ENCODE data around the gene KIF13A. TPM values are rescaled to one million over a fixed set of nuclear protein-coding genes. Genes with fewer than 3 reads are reported as not detected.

Gene KIF13A
- total and polyA plus RNA-seq, 12 donors, result 17.4 to 91.6 (median 52.3) TPM

DNA sequence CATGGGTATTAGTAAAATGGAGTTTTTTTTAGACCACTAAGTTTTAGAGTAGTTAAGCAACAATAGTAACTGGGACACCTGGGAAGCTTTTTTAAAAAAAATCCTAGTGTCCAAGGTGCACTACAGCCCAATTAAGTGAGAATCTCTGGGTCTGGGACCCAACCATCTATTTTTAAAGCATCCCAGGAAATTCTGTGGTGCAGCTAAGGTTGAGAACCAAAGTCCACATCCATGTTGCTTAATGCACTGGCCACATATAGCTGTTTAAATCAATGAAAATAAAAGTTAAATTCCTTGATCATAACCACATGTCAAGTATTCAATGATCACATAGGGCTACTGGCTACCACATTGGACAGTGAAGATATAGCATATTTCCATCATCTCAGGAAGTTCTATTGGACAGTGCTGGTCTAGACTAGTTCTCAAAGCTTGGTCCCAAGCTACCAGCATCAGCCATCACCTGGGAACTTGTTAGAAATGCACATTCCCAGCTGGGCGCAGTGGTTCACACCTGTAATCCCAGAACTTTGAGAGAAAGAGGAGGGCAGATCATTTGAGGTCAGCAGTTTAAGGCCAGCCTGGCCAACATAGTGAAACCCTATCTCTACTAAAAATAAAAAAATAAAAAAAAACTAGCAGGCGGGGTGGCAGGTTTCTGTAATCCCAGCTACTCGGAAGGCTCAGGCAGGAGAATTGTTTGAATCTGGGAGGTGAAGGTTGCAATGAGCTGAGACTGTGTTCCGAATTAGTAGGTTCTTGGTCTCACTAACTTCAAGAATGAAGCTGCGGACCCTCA lies 12.7 kb downstream of the KIF13A start:
- Histone ChIP-seq H3K4me1 (replicated peaks in 1 of 2) (peaks cover 12 to 16% of the 10 kb centered on the region in 2 donors), H3K27ac (no peak overlapping the region), H3K9me3 (replicated peaks in 1 of 3) (no peaks in the 10 kb centered on the region), H3K36me3 (replicated peaks in 1 of 2) (no peaks in the 10 kb centered on the region), H3K27me3 (no peaks in the 10 kb centered on the region), H3K4me3 (no peak overlapping the region)
- TF ChIP-seq POLR2A (IDR thresholded peaks at IDR 0.05), result no peak
- TF ChIP-seq, protein P1, sequence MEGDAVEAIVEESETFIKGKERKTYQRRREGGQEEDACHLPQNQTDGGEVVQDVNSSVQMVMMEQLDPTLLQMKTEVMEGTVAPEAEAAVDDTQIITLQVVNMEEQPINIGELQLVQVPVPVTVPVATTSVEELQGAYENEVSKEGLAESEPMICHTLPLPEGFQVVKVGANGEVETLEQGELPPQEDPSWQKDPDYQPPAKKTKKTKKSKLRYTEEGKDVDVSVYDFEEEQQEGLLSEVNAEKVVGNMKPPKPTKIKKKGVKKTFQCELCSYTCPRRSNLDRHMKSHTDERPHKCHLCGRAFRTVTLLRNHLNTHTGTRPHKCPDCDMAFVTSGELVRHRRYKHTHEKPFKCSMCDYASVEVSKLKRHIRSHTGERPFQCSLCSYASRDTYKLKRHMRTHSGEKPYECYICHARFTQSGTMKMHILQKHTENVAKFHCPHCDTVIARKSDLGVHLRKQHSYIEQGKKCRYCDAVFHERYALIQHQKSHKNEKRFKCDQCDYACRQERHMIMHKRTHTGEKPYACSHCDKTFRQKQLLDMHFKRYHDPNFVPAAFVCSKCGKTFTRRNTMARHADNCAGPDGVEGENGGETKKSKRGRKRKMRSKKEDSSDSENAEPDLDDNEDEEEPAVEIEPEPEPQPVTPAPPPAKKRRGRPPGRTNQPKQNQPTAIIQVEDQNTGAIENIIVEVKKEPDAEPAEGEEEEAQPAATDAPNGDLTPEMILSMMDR (IDR thresholded peaks at IDR 0.05), result no peak
- no peak for DNase-seq
- WGBS, 4 donors, result 97 to 98% (median 97%) methylated on average over 5 of the region's 5 CpGs
- intact Hi-C loops (cut with DNase I), result no loop called here

DNA sequence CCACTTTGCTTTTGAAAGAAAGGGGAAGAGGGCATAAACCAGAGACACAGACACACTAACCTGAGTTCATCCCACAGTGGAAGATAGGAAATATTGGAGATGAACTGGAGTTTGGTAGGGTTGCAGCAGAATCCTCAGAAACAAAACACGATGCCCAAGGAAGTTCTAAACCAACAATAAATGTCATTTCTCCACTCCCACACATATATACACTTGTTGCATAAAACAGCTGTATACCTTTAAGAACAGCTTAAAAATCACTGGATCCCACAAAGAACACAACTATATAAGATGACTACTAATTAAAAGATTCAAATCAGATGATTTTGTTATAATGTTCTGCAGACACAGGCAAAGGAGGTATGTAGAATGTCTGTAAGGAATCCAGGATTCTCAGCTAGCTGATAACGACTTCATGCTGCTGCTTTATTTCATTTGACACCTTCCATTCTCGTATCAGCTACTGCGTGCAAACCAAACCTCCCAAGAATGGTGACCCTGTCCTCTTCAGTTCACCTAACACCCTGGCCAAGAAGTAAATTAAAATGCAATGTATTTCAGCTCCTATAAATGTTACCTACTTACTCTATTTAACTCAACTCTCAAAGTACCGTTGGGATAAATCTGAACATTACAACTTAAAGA lies 14.3 kb downstream of the KIF13A start:
- 81 to 88% (median 84%) methylated on average over 5 of the region's 5 CpGs for WGBS, 4 donors
- H3K9me3 ChIP-seq (replicated peaks in 1 of 3), result no peaks in the 10 kb centered on the region
- H3K27me3 ChIP-seq, result no peaks in the 10 kb centered on the region
- DNase-seq, result no peak
- no peak for TF ChIP-seq POLR2A (IDR thresholded peaks at IDR 0.05)
- TF ChIP-seq, protein P1 (IDR thresholded peaks at IDR 0.05), result no peak
- no peak overlapping the region for H3K27ac ChIP-seq
- no peak overlapping the region for H3K4me3 ChIP-seq
- intact Hi-C loops (cut with DNase I), result no loop called here
- H3K4me1 ChIP-seq (replicated peaks in 1 of 2), result peaks cover 12 to 16% of the 10 kb centered on the region in 2 donors
- no peaks in the 10 kb centered on the region for H3K36me3 ChIP-seq (replicated peaks in 1 of 2)

DNA sequence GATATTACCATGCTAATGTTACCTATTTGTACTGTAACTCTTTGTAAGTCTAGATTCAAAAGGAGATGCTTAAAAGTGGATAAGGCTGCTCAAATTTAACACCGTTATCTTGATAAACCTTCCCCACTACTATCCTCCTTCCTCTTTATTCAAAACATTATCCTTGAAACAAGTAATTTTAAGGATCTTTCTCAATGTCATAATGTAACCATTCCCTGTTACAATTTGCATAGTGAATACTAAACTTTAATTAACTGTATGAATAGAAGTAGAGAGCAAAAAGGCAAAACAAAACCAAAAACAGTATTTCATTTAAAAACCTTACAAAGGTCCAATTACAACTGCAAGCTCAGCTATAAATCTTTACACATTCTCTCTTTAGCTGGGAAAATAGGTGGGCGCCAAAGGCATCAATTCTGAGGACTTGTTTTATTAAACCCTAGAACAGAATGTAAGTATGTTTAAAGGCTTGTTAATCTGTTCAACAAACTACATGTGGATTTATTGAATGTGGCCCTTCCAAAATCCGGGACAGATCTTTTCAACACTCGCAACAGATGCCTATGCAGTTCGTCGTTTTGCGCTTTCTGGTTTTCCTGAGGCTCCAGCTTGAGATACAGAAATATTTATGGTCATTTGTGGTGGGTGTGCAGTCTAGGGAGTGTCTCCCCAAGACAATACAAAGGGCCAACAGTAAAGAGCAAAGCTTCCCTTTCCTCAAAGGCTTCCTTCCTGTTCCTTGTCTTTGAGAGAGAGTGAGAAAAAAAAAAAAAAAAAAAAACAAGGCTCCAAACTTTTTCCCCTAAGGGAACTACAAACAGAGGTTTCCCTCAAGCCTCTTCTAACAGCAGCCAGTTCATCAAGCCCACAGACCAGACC lies 15.1 kb downstream of the KIF13A start:
- no peaks in the 10 kb centered on the region for H3K9me3 ChIP-seq (replicated peaks in 1 of 3)
- no peak for DNase-seq
- H3K27ac ChIP-seq, result no peak overlapping the region
- intact Hi-C loops (cut with DNase I), result no loop called here
- H3K4me1 ChIP-seq (replicated peaks in 1 of 2), result peaks cover 12 to 16% of the 10 kb centered on the region in 2 donors
- H3K4me3 ChIP-seq, result no peak overlapping the region
- TF ChIP-seq, protein P1 (IDR thresholded peaks at IDR 0.05), result no peak
- no peak for TF ChIP-seq POLR2A (IDR thresholded peaks at IDR 0.05)
- no peaks in the 10 kb centered on the region for H3K27me3 ChIP-seq
- WGBS, 4 donors, result 73 to 78% (median 75%) methylated on average over 7 of the region's 7 CpGs
- no peaks in the 10 kb centered on the region for H3K36me3 ChIP-seq (replicated peaks in 1 of 2)
